ENCODE data around the gene C2orf72.

GRCh38 chr2:230999477-230999876 is 37.8 kb upstream of the C2orf72 start:
- TF ChIP-seq POLR2A (IDR thresholded peaks at IDR 0.05) (no peak), CTCF (IDR thresholded peaks at IDR 0.05) (no peak), POLR2AphosphoS5 (IDR thresholded peaks at IDR 0.05) (no peak)

All from sigmoid colon (tissue), 4 donors.